Measurements from ENCODE around the gene RASL11A.
"Not testable (repeated sequence)": the region's sequence is repeated elsewhere in the genome, so short reads cannot be mapped to it uniquely, and the experiment has no call there.

Gene RASL11A, protein sequence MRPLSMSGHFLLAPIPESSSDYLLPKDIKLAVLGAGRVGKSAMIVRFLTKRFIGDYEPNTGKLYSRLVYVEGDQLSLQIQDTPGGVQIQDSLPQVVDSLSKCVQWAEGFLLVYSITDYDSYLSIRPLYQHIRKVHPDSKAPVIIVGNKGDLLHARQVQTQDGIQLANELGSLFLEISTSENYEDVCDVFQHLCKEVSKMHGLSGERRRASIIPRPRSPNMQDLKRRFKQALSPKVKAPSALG

GRCh38 chr13:27270594-27271520, at the start of gene RASL11A:
Gene RASL11A (plus strand): TSS chr13:27270830. CDS start chr13:27270945, 115 bp downstream.
- DNase-seq, result peak; percentile 80

DNA sequence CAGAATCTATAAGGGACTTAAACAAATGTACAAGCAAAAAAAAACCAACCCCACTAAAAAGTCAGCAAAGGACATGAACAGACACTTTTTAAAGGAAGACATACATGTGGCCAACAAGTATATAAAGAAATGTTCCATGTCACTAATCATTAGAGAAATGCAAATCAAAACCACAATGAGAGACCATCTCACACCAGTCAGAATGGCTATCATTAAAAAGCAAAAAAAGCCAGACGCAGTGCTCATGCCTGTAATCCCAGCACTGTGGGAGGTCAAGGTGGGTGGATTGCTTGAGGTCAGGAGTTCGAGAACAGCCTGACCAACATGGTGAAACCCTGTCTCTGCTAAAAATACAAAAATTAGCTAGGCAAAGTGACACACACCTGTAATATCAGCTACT, 48.5 kb upstream of the RASL11A start:
- DNase-seq, result not testable (repeated sequence)

- DNase-seq, result no peak
Observed at GRCh38 chr13:27226991-27227390, 43.6 kb upstream of the RASL11A start.

- no peak for DNase-seq
Observed at GRCh38 chr13:27228131-27228530, 42.5 kb upstream of the RASL11A start.

- DNase-seq, result no peak
Observed at GRCh38 chr13:27229642-27230041, 41.0 kb upstream of the RASL11A start.

- DNase-seq, result no peak
Observed at GRCh38 chr13:27233964-27234363, 36.7 kb upstream of the RASL11A start.

- no peak for DNase-seq
Observed at GRCh38 chr13:27236478-27236877, 34.2 kb upstream of the RASL11A start.

DNA sequence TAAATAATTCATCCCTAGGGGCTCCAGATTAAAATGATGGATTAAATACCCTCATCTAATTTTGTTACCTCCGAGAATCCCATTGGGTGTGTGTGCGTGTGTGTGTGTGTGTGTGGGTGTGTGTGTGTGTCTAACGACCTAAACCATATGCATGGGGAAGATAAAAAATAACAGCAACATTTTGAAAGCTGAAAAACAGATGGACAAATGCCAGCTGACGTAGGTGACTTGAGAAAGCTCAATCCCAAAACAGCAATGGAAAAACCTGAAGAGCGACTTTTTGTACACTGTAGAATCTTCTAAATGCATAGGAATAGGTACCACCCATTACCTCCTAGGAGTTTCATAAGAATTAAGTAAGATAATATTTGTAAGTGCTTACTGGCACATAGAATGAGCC, 27.9 kb upstream of the RASL11A start:
- DNase-seq, result no peak

- DNase-seq, result no peak
Observed at GRCh38 chr13:27245610-27246009, 25.0 kb upstream of the RASL11A start.

GRCh38 chr13:27250833-27251165, 19.8 kb upstream of the RASL11A start:
- no peak for DNase-seq

DNA sequence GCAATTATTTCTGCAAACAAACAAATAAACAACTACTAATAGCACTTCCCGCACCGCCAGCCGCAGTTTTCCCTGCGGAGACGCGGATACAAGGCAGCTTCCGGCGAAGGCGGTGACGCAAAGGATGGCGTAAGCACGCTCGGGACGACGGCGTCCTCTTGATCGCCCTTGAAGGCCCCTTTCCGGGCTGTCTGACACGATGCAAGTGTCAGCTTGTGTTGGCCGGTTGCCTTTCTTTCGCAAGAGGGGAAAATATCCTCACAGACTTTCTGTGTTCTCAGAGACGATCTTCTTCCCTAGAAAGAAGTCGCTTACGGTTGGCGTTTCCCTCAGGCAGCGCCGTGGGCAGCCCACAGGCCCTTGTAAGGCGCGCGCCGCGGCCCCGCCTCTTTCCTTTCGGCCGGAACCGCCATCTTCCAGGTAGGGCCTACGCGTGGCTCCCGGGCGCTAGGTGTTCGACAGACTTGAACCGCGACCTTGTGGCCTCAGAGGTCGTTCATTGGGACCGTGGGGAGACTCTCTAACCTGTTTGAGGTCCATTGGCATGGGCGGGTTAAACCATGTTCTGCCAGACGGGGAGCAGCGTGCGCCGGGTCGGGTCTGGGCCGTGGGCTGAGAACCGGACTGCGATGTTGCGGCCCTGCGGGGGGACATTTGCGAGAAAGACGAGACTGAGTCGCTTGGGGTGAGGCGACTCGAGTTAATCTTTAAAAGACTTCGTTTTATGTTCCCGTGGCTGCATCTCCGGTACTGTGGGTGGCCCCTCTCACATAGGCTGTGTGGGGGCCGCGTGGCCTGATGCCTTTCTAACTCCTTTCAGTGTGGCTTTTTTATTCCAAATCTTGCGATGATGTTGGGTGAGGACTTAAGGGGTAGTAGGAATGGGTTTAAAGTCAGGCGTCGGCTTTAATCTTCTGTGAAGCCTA, 19.2 kb upstream of the RASL11A start, which contains the start of gene RPL21:
TSS of gene RPL21 (plus strand) at position 393 of the 926 bp plus-strand sequence. CDS start 2,219 bp downstream, outside the sequence.
- peak; percentile 92 for DNase-seq

DNA sequence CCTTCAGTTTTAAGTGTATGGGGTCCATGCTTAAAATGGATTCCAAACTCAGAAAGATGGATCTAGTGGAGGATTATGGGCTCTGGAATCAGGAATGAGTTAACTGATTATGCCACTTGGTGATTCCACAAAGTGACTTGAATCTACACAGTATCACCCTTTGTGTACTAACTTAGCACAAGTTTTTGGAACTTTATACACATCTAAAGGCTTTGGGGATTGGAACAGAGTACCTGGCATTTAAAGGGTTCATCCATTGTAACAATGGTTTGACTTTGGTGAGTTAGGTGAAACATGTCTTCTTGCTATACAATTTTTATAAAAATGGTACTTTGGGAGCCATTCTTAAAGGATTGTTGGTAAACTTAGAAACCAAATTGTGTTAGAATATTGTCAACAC, 18.2 kb upstream of the RASL11A start:
- DNase-seq, result no peak

GRCh38 chr13:27257233-27257568, 13.4 kb upstream of the RASL11A start:
- DNase-seq, result no peak

GRCh38 chr13:27257648-27258253, 12.9 kb upstream of the RASL11A start:
- DNase-seq, result no peak

DNA sequence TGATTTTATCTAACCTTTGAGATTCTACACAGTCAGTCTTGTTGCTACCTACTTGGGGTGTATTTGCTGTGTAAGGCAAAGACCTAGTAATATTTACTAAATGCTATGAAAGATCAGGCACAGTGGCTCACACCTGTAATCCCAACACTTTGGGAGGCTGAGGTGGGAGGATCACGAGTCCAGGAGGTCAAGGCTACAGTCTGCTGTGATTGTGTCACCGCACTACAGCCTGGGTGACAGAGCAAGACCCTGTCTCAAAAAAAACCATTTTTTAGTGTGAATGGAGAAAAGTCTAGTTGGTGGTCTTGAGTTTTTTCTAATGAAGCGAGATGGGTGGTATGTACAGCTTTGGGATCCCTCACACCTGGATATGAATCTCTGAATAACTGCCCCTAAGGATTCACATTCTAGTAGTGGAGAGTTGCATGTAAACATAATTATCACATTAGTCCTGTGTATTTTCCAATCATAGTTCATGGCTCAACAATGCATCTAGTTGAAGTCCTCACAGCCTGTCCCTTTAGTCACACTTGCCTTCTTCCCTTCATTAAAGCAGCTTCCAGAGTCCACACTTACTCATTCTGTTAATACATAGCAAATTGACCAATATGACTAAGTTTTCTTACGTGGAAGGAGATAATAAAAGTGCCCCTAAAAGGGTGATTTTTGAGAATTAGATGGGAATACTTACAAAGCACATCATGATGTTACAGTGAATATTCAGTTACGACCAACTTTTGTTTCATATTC, 11.8 kb upstream of the RASL11A start:
- no peak for DNase-seq

GRCh38 chr13:27259831-27260230, 10.8 kb upstream of the RASL11A start:
- DNase-seq, result no peak

- DNase-seq, result no peak
Observed at GRCh38 chr13:27261396-27261795, 9.2 kb upstream of the RASL11A start.

DNA sequence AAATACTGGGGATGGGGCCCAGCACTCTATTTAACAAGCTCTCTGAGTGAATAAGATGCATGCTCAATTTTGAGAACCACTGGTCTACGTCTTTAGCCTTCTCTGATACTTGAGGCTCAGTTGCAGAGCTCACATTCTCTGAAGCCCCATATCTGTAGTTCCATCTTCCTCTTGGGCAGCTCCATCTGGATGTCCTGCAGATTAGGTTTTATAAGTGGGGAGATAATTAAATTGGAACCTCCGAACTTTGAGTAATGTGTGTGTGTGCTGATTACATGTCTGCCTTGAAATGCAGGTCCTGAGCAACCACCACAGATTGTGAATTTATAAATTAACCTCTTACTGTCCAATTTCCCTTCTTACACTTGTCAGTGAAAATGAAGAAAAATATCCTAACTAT, 7.2 kb upstream of the RASL11A start:
- no peak for DNase-seq

GRCh38 chr13:27264181-27264580, 6.4 kb upstream of the RASL11A start:
- no peak for DNase-seq

- no peak for DNase-seq
Observed at GRCh38 chr13:27264648-27265047, 6.0 kb upstream of the RASL11A start.

DNA sequence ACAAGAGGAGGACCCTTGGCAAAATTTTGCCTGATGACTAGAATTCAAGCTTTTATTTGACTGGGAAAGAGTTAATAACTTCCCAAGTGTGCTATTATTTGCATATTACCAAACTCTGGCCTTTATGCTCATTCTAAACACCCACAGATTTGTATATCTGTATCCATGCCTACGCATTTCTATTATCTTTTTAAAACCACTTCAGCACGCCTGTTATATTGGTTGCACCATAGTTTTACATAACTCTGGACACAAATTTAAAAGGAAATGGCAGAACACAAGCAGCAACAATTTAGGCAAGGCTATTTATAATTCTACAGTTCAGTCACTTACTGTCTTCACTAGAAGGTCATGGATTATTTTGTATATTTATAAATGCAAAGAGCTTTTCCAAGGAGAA, 3.7 kb upstream of the RASL11A start:
- DNase-seq, result no peak

DNA sequence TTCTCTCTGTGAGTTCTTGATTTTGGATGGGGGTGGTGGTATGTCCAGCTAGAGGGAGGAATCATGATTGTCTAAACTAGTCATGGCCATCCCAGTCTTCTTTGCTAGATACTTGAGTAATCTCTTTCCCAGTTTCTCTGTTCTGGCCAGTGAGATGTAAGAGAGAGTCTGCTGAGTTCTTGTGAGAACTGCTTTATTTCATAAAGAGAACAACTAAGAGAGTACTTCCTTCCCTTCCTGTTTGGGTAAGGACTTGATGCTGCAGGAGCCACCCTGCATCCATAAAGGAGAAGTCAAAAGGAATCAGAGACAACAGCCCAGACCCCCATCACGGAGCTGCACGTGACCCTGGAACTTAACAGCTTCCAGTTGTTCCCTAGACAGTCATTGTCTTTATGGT, 3.0 kb upstream of the RASL11A start:
- DNase-seq, result no peak

All from RPMI8226 (cell line).